SU-DHL-6 (cell line): Measurements from ENCODE around the gene MXD3.
A peak's percentile ranks its signal among the peaks of the same experiment; 100 is the strongest.

Experiments used
- H2AFZ ChIP-seq: fragments of 200-600 bp; sonication (generic); 2 replicates; pipeline ENCODE4 v1.6.1; 2014; ENCODE audit warnings: low read depth, mild to moderate bottlenecking, moderate library complexity, mixed read lengths, antibody characterized with exemption, low read length; ENCODE audit not compliant: severe bottlenecking
- H3F3A ChIP-seq: fragments of 200-600 bp; shearing (Covaris generic); 2 replicates; pipeline ENCODE4 v1.6.0; 2016; ENCODE audit warnings: antibody characterized with exemption, mild to moderate bottlenecking; ENCODE audit not compliant: insufficient read depth
- H3K27ac ChIP-seq: fragments of 200-600 bp; sonication (generic); 2 replicates; pipeline ENCODE4 v1.5.1; 2016; ENCODE audit warnings: low read depth, mild to moderate bottlenecking, low read length, moderate library complexity, mixed read lengths
- H3K27me3 ChIP-seq: fragments of 200-600 bp; sonication (generic), shearing (Covaris generic); 2 replicates; pipeline ENCODE4 v1.6.0; 2014; ENCODE audit warnings: mild to moderate bottlenecking, low read length
- H3K36me3 ChIP-seq: fragments of 200-600 bp; sonication (generic); 2 replicates; pipeline ENCODE4 v1.6.1; 2014; ENCODE audit warnings: mild to moderate bottlenecking, low read length, mixed read lengths
- H3K4me2 ChIP-seq: fragments of 300-600, 200-600 bp; shearing (Covaris generic), sonication (generic); 2 replicates; pipeline ENCODE4 v1.6.0; 2014; ENCODE audit warnings: low read length, low read depth, mild to moderate bottlenecking; ENCODE audit not compliant: poor library complexity, severe bottlenecking
- H3K4me3 ChIP-seq: fragments of 200-600 bp; sonication (generic); 2 replicates; pipeline ENCODE4 v1.5.1; 2014; ENCODE audit warnings: antibody characterized with exemption, low read length, mild to moderate bottlenecking, mixed read lengths; ENCODE audit not compliant: insufficient read depth, poor library complexity, severe bottlenecking
- H3K79me2 ChIP-seq: fragments of 200-600 bp; sonication (generic); 2 replicates; pipeline ENCODE4 v1.6.1; 2014; ENCODE audit warnings: mild to moderate bottlenecking, low read length, moderate library complexity; ENCODE audit not compliant: insufficient read depth
- H3K9ac ChIP-seq: fragments of 200-600 bp; sonication (generic); 2 replicates; pipeline ENCODE4 v1.7.0; 2014; ENCODE audit warnings: mild to moderate bottlenecking, low read length
- H3K9me2 ChIP-seq: fragments of 200-600 bp; sonication (generic); replicated peaks from 2 replicates; pipeline ENCODE4 v1.6.1; 2014; ENCODE audit warnings: low read length; ENCODE audit not compliant: insufficient read depth
- H3K9me3 ChIP-seq: fragments of 200-600 bp; sonication (generic); 2 replicates; pipeline ENCODE4 v1.6.1; 2014; ENCODE audit warnings: low read length, mixed read lengths; ENCODE audit not compliant: insufficient read depth
- H4K20me1 ChIP-seq: fragments of 200-600 bp; sonication (generic); 2 replicates; pipeline ENCODE4 v1.6.1; 2014; ENCODE audit warnings: low read depth, mild to moderate bottlenecking, antibody characterized with exemption, low read length, moderate library complexity, mixed read lengths
- EZH2phosphoT487 ChIP-seq: fragments of 200-600 bp; sonication (generic), shearing (Covaris generic); conservative IDR thresholded peaks from 2 replicates; pipeline ENCODE4 v1.6.1; 2018; ENCODE audit warnings: mild to moderate bottlenecking, antibody characterized with exemption, low read length, moderate library complexity, mixed read lengths
- TF ChIP-seq, protein P1 (sequence below): fragments of 200-600 bp; sonication (generic); IDR thresholded peaks from one replicate; pipeline ENCODE4 v1.5.1; 2017; ENCODE audit warnings: antibody characterized with exemption, mild to moderate bottlenecking, low read length, moderate library complexity; ENCODE audit not compliant: insufficient read depth, poor library complexity, severe bottlenecking

Gene MXD3

GRCh38 chr5:177312649-177313181 is 1.0 kb upstream of the MXD3 start:
- Histone ChIP-seq H3F3A (peaks cover 26% of the 10 kb centered on the region), H3K9me3 (no peaks in the 10 kb centered on the region), H3K4me2 (peak overlapping the region; percentile 88), H3K4me3 (peak overlapping the region; percentile 50), H3K79me2 (no peaks in the 10 kb centered on the region), H2AFZ (peak overlapping the region; percentile 8), H4K20me1 (peaks cover 6% of the 10 kb centered on the region; the same call in 1 of the 2 replicates), H3K9me2 (no peaks in the 10 kb centered on the region), H3K27me3 (no peaks in the 10 kb centered on the region), H3K36me3 (no peaks in the 10 kb centered on the region), H3K9ac (peak overlapping the region; percentile 75), H3K27ac (peak overlapping the region; percentile 88)
- TF ChIP-seq, protein P1, sequence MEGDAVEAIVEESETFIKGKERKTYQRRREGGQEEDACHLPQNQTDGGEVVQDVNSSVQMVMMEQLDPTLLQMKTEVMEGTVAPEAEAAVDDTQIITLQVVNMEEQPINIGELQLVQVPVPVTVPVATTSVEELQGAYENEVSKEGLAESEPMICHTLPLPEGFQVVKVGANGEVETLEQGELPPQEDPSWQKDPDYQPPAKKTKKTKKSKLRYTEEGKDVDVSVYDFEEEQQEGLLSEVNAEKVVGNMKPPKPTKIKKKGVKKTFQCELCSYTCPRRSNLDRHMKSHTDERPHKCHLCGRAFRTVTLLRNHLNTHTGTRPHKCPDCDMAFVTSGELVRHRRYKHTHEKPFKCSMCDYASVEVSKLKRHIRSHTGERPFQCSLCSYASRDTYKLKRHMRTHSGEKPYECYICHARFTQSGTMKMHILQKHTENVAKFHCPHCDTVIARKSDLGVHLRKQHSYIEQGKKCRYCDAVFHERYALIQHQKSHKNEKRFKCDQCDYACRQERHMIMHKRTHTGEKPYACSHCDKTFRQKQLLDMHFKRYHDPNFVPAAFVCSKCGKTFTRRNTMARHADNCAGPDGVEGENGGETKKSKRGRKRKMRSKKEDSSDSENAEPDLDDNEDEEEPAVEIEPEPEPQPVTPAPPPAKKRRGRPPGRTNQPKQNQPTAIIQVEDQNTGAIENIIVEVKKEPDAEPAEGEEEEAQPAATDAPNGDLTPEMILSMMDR, result peak; percentile 18
- TF ChIP-seq EZH2phosphoT487, result no peak

- H3F3A ChIP-seq, result peaks cover 34% of the 10 kb centered on the region
- no peaks in the 10 kb centered on the region for H3K9me3 ChIP-seq
- no peaks in the 10 kb centered on the region for H3K27me3 ChIP-seq
- H3K36me3 ChIP-seq, result 0 out of 2 replicates have a peak, but pooled peaks cover 2% of the 10 kb centered on the region
- no peak overlapping the region for H2AFZ ChIP-seq
- H3K9me2 ChIP-seq, result no peaks in the 10 kb centered on the region
- no peak for TF ChIP-seq EZH2phosphoT487
- TF ChIP-seq, protein P1, result no peak
- H3K4me3 ChIP-seq, result peak overlapping the region; percentile 64
- no peaks in the 10 kb centered on the region for H3K79me2 ChIP-seq
- peaks cover 6% of the 10 kb centered on the region; the same call in 1 of the 2 replicates for H4K20me1 ChIP-seq
- peak overlapping the region; percentile 88 for H3K4me2 ChIP-seq
- peak overlapping the region; percentile 75 for H3K9ac ChIP-seq
- H3K27ac ChIP-seq, result peak overlapping the region; percentile 88
Observed at GRCh38 chr5:177311392-177311722, 341 bp downstream of the MXD3 start.

GRCh38 chr5:177310757-177311391 is 824 bp downstream of the MXD3 start:
- Histone ChIP-seq H3K9me2 (no peaks in the 10 kb centered on the region), H3K79me2 (peaks cover 3% of the 10 kb centered on the region; the same call in 1 of the 2 replicates), H3K4me3 (peak overlapping the region; percentile 64), H3K9ac (peak overlapping the region; percentile 75), H3K27me3 (no peaks in the 10 kb centered on the region), H3K27ac (peak overlapping the region; percentile 88), H4K20me1 (peaks cover 6% of the 10 kb centered on the region; the same call in 1 of the 2 replicates), H3F3A (peaks cover 32% of the 10 kb centered on the region), H3K4me2 (peak overlapping the region; percentile 88), H3K36me3 (0 out of 2 replicates have a peak, but pooled peaks cover 2% of the 10 kb centered on the region), H3K9me3 (no peaks in the 10 kb centered on the region), H2AFZ (no peak overlapping the region)
- TF ChIP-seq EZH2phosphoT487, result no peak
- TF ChIP-seq, protein P1, result no peak
